ENCODE measurements around the gene FLAD1. TPM values are rescaled to one million over a fixed set of nuclear protein-coding genes. Genes with fewer than 3 reads are reported as not detected.

The FLAD1 gene
- total RNA-seq, 1 donor from 2014 or later, result 69.0 TPM

DNA sequence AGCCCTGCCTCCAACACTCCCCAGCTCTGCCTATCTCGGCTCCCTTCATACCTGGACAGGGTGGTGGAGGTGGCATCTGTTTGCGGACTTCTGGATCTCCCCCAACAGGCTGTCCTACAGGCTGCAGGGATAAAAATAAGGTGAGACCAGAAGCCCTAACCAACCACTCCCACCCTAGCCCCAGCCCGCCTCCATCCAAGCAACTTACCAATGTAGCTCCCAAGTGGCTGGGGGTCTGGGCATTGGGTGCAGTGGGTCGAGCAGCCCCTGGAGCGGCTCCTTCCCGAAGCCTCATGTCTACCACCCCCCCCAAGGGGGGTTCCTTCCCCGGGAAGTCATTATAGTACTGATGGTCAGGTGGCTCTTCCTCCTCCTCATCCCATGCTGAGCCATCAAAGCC, 17.0 kb upstream of the FLAD1 start:
- ATAC-seq (ENCODE audit: low read depth) (no peak), DNase-seq (no peak)
- H3K4me1 Mint-ChIP-seq, result peaks cover 30% of the 10 kb centered on the region
- ChIA-PET POLR2A (interaction anchor here (1.0 to 2.6 kb wide), 3 partner anchors 8 to 10 kb away, joined by 3 to 14 read pairs (median 6); partner anchors contain the start of genes CKS1B and PBXIP1), CTCF (interaction anchor here (1.7 kb wide), 1 partner anchor 52 kb away, joined by 6 read pairs; no protein-coding TSS in a partner anchor)
- no peak overlapping the region for H3K27ac Mint-ChIP-seq
- H3K36me3 Mint-ChIP-seq (ENCODE audit: low read depth), result peaks cover 72% of the 10 kb centered on the region
- H3K9me3 Mint-ChIP-seq, result no peaks in the 10 kb centered on the region
- no peak for TF ChIP-seq CTCF (IDR thresholded peaks at IDR 0.05)
- intact Hi-C loops (cut with micrococcal nuclease), result no loop called here
- H3K27me3 Mint-ChIP-seq, result no peaks in the 10 kb centered on the region
- H3K4me3 Mint-ChIP-seq, result no peak overlapping the region

DNA sequence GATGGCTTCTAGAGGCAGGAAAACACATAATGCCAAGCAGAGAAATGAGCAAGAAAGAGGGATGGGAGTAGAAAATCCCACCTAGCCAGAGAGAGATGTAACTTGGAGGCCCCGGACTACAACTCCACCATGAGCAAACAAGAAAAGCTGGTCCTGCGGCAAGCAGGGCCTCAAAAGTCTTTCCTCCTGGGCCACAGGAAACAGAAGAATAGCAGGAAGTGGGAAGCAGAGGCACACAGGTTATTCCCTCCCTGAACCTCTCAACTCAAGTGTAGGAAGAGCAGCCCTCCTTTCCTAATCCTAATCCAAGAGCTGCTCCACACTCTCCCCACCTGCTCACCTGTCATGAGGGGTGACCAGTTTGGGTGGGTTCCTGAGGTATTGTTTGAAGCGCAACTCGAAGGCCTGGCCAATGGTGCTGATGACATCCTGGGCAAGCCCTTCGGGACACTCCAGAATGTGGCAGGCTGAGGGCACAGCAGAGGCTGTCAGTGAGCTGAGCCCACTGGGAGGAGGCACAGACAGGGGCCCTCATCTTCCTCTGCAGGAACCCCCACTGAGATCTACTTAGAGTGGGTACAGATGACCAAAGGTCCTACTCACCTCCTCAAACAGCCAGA, 15.7 kb upstream of the FLAD1 start:
- POLR2A ChIA-PET, result no interaction called here
- H3K4me3 Mint-ChIP-seq, result no peak overlapping the region
- H3K27ac Mint-ChIP-seq, result no peak overlapping the region
- no peaks in the 10 kb centered on the region for H3K27me3 Mint-ChIP-seq
- no peak for DNase-seq
- CTCF ChIA-PET, result interaction anchor here (1.1 kb wide), 1 partner anchor 50 kb away, joined by 3 read pairs; no protein-coding TSS in a partner anchor
- H3K4me1 Mint-ChIP-seq, result peaks cover 37% of the 10 kb centered on the region
- peaks cover 75% of the 10 kb centered on the region for H3K36me3 Mint-ChIP-seq (ENCODE audit: low read depth)
- H3K9me3 Mint-ChIP-seq, result no peaks in the 10 kb centered on the region
- intact Hi-C loops (cut with micrococcal nuclease), result no loop called here
- TF ChIP-seq CTCF (IDR thresholded peaks at IDR 0.05), result no peak
- ATAC-seq (ENCODE audit: low read depth), result no peak

- Mint-ChIP-seq H3K36me3 (ENCODE audit: low read depth) (peaks cover 68% of the 10 kb centered on the region), H3K4me1 (peaks cover 32% of the 10 kb centered on the region), H3K27me3 (no peaks in the 10 kb centered on the region), H3K4me3 (no peak overlapping the region), H3K27ac (no peak overlapping the region), H3K9me3 (no peaks in the 10 kb centered on the region)
- ATAC-seq (ENCODE audit: low read depth) (no peak), DNase-seq (no peak)
- ChIA-PET POLR2A (no interaction called here), CTCF (no interaction called here)
- intact Hi-C loops (cut with micrococcal nuclease), result no loop called here
- TF ChIP-seq CTCF (IDR thresholded peaks at IDR 0.05), result no peak
Measured at GRCh38 chr1:154968731-154969130, 14.4 kb upstream of the FLAD1 start.

DNA sequence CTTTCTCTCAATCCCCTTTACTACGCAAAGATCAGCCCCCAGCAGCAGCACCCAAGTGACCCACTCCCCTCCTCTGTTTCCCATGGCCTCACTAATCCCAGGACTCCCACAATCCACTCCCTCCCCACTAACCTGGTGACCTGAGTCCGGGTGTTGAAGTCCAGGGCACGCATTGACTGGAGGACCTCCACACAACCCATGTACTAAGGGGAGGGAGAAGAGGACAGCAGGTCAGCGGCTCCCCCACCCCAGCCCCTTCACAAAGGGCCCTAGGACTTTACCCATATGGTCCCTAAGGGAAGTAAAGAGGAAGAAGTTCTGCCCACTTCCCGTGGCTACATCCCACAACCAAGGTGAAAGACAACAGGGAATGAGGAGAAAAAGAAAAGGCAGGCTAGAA, 13.9 kb upstream of the FLAD1 start:
- no peak overlapping the region for H3K4me3 Mint-ChIP-seq
- peaks cover 63% of the 10 kb centered on the region for H3K36me3 Mint-ChIP-seq (ENCODE audit: low read depth)
- CTCF ChIA-PET, result no interaction called here
- POLR2A ChIA-PET, result interaction anchor here (6.9 kb wide), 1 partner anchor 9 kb away, joined by 53 read pairs; the partner anchor contains the start of gene PYGO2
- no peak for ATAC-seq (ENCODE audit: low read depth)
- H3K4me1 Mint-ChIP-seq, result peaks cover 29% of the 10 kb centered on the region
- intact Hi-C loops (cut with micrococcal nuclease), result no loop called here
- no peaks in the 10 kb centered on the region for H3K27me3 Mint-ChIP-seq
- H3K27ac Mint-ChIP-seq, result peak overlapping the region; percentile 62
- no peak for TF ChIP-seq CTCF (IDR thresholded peaks at IDR 0.05)
- DNase-seq, result no peak
- no peaks in the 10 kb centered on the region for H3K9me3 Mint-ChIP-seq

- ChIA-PET POLR2A (interaction anchor here (0.6 to 6.9 kb wide), 4 partner anchors 9 to 322 kb away, joined by 4 to 53 read pairs (median 6); partner anchors contain the start of genes FLAD1 and PYGO2), CTCF (interaction anchor here (2.8 kb wide), 1 partner anchor 47 kb away, joined by 11 read pairs; no protein-coding TSS in a partner anchor)
- no peak for DNase-seq
- peaks cover 57% of the 10 kb centered on the region for H3K36me3 Mint-ChIP-seq (ENCODE audit: low read depth)
- H3K4me3 Mint-ChIP-seq, result no peak overlapping the region
- peaks cover 29% of the 10 kb centered on the region for H3K4me1 Mint-ChIP-seq
- H3K9me3 Mint-ChIP-seq, result no peaks in the 10 kb centered on the region
- no peak for TF ChIP-seq CTCF (IDR thresholded peaks at IDR 0.05)
- intact Hi-C loops (cut with micrococcal nuclease), result loop anchor here (10.0 kb wide), 1 partner anchor 205 kb away; the partner anchor contains the start of genes KRTCAP2 and TRIM46
- H3K27ac Mint-ChIP-seq, result peak overlapping the region; percentile 62
- no peaks in the 10 kb centered on the region for H3K27me3 Mint-ChIP-seq
- ATAC-seq (ENCODE audit: low read depth), result no peak
Measured at GRCh38 chr1:154969860-154970452, 13.2 kb upstream of the FLAD1 start.

All from activated B cell treated with CpG ODN at 0.5 μM for 24 hours (primary cell).